Ishikawa (cell line): ENCODE measurements around the gene CCNYL1.
A peak's percentile ranks its signal among the peaks of the same experiment; 100 is the strongest.

Source experiments
- CEBPB ChIP-seq: IDR thresholded peaks from 2 replicates; pipeline ENCODE4 v1.6.1; 2012
- CREB1 ChIP-seq: IDR thresholded peaks from 2 replicates; pipeline ENCODE4 v1.6.1; 2012; ENCODE audit warnings: low read depth
- EGR1 ChIP-seq: IDR thresholded peaks from 2 replicates; pipeline ENCODE4 v1.6.1; 2012
- EP300 ChIP-seq: IDR thresholded peaks from 2 replicates; pipeline ENCODE4 v1.6.1; 2012; ENCODE audit warnings: borderline replicate concordance
- FOXM1 ChIP-seq: IDR thresholded peaks from 2 replicates; pipeline ENCODE4 v1.6.1; 2012; ENCODE audit warnings: low read depth, borderline replicate concordance
- MAX ChIP-seq: IDR thresholded peaks from 2 replicates; pipeline ENCODE4 v1.6.1; 2012
- NFIC ChIP-seq: IDR thresholded peaks from 2 replicates; pipeline ENCODE4 v1.6.1; 2012
- RAD21 ChIP-seq: IDR thresholded peaks from 2 replicates; pipeline ENCODE4 v1.6.1; 2012; ENCODE audit warnings: low read depth
- REST ChIP-seq: IDR thresholded peaks from 2 replicates; pipeline ENCODE4 v1.6.1; 2012; ENCODE audit warnings: low read depth, mild to moderate bottlenecking
- TAF1 ChIP-seq: IDR thresholded peaks from 2 replicates; pipeline ENCODE4 v1.6.1; 2012; ENCODE audit warnings: low read depth, mild to moderate bottlenecking
- TCF12 ChIP-seq: IDR thresholded peaks from 2 replicates; pipeline ENCODE4 v1.6.1; 2012; ENCODE audit warnings: low read depth
- TEAD4 ChIP-seq: IDR thresholded peaks from 2 replicates; pipeline ENCODE4 v1.6.1; 2012
- YY1 ChIP-seq: IDR thresholded peaks from 2 replicates; pipeline ENCODE4 v1.6.1; 2012; ENCODE audit warnings: low read depth
- ZBTB7A ChIP-seq: IDR thresholded peaks from 2 replicates; pipeline ENCODE4 v1.6.1; 2012; ENCODE audit warnings: low read depth
- TF ChIP-seq, protein P1 (sequence below): IDR thresholded peaks from 2 replicates; pipeline ENCODE4 v1.6.1; 2012

Gene CCNYL1

GRCh38 chr2:207767461-207768167, 56.2 kb downstream of the CCNYL1 start:
- TF ChIP-seq REST (no peak), NFIC (no peak), MAX (no peak), CEBPB (no peak), YY1 (no peak), TAF1 (no peak), ZBTB7A (no peak), EP300 (no peak), CREB1 (no peak), TCF12 (no peak), RAD21 (no peak), FOXM1 (no peak), TEAD4 (no peak)
- TF ChIP-seq, protein P1, sequence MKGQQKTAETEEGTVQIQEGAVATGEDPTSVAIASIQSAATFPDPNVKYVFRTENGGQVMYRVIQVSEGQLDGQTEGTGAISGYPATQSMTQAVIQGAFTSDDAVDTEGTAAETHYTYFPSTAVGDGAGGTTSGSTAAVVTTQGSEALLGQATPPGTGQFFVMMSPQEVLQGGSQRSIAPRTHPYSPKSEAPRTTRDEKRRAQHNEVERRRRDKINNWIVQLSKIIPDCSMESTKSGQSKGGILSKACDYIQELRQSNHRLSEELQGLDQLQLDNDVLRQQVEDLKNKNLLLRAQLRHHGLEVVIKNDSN, result no peak

GRCh38 chr2:207768168-207768865, 56.9 kb downstream of the CCNYL1 start:
- TF ChIP-seq MAX, result peak; percentile 83
- no peak for TF ChIP-seq EP300

DNA sequence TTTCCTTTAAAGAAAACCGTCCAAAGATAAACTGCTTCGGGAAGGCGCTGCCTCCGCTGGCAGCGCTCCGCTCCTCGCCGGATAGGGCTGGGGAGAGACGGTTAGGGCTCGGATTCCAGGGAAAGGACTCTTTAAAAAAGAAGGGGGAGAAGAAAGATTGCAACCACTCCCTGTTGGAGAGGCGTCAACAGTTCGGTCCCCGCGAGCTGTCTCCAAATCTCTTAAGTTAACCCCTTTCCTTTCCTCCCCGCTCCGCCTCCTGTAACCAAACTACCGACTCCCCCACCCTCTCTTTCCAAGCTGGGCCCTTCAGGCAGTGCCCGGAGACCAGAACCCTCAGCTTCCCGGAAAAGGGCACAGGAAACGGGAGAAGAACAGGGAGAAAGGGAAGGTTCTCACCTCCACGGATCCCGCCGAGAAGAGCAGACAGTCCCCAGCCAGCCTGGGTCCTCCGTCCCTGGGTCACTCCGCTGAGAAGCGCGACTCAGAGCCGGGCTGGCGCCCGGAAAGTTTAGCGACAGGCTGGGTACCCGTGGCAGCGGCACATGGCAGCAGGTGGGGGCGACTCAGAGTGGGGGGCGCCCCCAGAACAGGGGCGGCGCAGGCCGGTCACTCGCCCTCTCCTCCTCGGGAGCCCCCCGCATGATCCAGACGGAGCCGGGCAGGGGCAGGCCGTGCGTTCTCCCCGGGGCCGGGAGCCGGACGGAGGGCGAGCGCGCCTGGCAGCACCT, 57.6 kb downstream of the CCNYL1 start:
- no peak for TF ChIP-seq CREB1
- TF ChIP-seq FOXM1, result no peak
- no peak for TF ChIP-seq EGR1
- peak; percentile 30; the same call in 1 of the 2 replicates for TF ChIP-seq ZBTB7A
- TF ChIP-seq YY1, result no peak
- TF ChIP-seq, protein P1, result no peak

GRCh38 chr2:207770602-207771404, 59.4 kb downstream of the CCNYL1 start:
- TF ChIP-seq TEAD4 (no peak), CEBPB (0 out of 2 replicates have a peak, but pooled peaks have one; percentile 46)

- TF ChIP-seq FOXM1 (no peak), TAF1 (no peak), CEBPB (no peak), REST (no peak)
Observed at GRCh38 chr2:207771421-207771820, 60.0 kb downstream of the CCNYL1 start.
